Adrenal gland (tissue), 5 donors: ENCODE results near the gene CC2D2B.

Experiments used
- CTCF ChIP-seq, 6 experiments: fragments of 450-650 bp in 4 of 6; fragments of 200-600 bp in 2 of 6; sonication (generic) in 1 of 6; IDR thresholded peaks; 1 replicate in 5 of 6; 2 replicates in 1 of 6; pipeline versions ENCODE4 v1.5.1 to v1.8.0; 2016 to 2021; ENCODE audit warnings: antibody characterized with exemption in 6 of 6, mild to moderate bottlenecking in 2 of 6, moderate library complexity in 1 of 6
- POLR2A ChIP-seq, 2 donors: fragments of 450-650 bp; IDR thresholded peaks; one replicate each; pipeline ENCODE4 v1.6.1; 2017; ENCODE audit warnings: antibody characterized with exemption in 2 of 2, mild to moderate bottlenecking in 2 of 2, moderate library complexity in 1 of 2
- donor health status: DM: no; HTN: no; CAD: no.

DNA sequence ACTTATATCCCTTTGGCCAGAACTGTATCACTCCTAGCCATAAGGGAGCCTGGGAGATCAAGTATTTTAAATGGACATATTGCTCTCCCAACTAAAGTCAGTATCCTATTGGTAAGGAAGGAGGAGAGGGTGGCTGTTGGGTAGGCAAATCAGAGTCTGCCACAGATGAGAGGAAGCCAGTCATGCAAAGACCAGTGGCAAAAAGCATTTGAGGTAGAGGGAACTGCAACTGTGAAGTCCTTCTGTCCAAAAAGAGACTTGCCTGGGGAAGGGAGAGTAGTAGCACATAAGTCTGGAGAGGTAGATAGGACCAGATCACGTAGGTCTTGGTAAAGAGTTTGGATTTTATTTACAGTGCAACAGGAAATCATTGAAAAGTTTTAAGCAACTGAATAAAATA lies 126.8 kb downstream of the CC2D2B start:
- TF ChIP-seq CTCF (IDR thresholded peaks at IDR 0.05) (no peak), POLR2A (IDR thresholded peaks at IDR 0.05) (no peak)
